OCI-M2 (cell line): ENCODE results near the gene WDR64.
"Not testable (repeated sequence)": the region's sequence is repeated elsewhere in the genome, so short reads cannot be mapped to it uniquely, and the experiment has no call there.

ENCODE experiments used
- DNase-seq: peaks from one replicate; lab custom pipeline; 2025; ENCODE audit not compliant: unreplicated experiment; lab: John Stamatoyannopoulos, UW

Gene WDR64

GRCh38 chr1:241787691-241788090 is 135.6 kb downstream of the WDR64 start:
- DNase-seq = no peak

- DNase-seq = no peak
Measured at GRCh38 chr1:241789061-241789460, 137.0 kb downstream of the WDR64 start.

GRCh38 chr1:241799416-241799815 is 147.3 kb downstream of the WDR64 start:
- DNase-seq = no peak

- DNase-seq = no peak
Measured at GRCh38 chr1:241800640-241801039, 148.6 kb downstream of the WDR64 start.

- no peak for DNase-seq
Measured at GRCh38 chr1:241802863-241803262, 150.8 kb downstream of the WDR64 start.

GRCh38 chr1:241804706-241805105 is 152.6 kb downstream of the WDR64 start:
- not testable (repeated sequence) for DNase-seq

GRCh38 chr1:241808265-241808664 is 156.2 kb downstream of the WDR64 start:
- DNase-seq = no peak

- DNase-seq = no peak
Measured at GRCh38 chr1:241810769-241811405, 158.8 kb downstream of the WDR64 start.

GRCh38 chr1:241813768-241814320 is 161.8 kb downstream of the WDR64 start:
- no peak for DNase-seq

GRCh38 chr1:241816008-241816407 is 163.9 kb downstream of the WDR64 start:
- DNase-seq = no peak

GRCh38 chr1:241817331-241817792 is 165.3 kb downstream of the WDR64 start:
- no peak for DNase-seq

GRCh38 chr1:241817956-241818612 is 166.0 kb downstream of the WDR64 start:
- DNase-seq = no peak

- DNase-seq = no peak
Measured at GRCh38 chr1:241819340-241819866, 167.3 kb downstream of the WDR64 start.

GRCh38 chr1:241821363-241821762 is 169.3 kb downstream of the WDR64 start:
- DNase-seq = no peak

GRCh38 chr1:241822846-241823245 is 170.8 kb downstream of the WDR64 start:
- DNase-seq = no peak

- no peak for DNase-seq
Measured at GRCh38 chr1:241823925-241824324, 171.8 kb downstream of the WDR64 start.

GRCh38 chr1:241825581-241825980 is 173.5 kb downstream of the WDR64 start:
- DNase-seq = no peak

GRCh38 chr1:241826613-241827012 is 174.5 kb downstream of the WDR64 start:
- not testable (repeated sequence) for DNase-seq

GRCh38 chr1:241827264-241827663 is 175.2 kb downstream of the WDR64 start:
- no peak for DNase-seq

- no peak for DNase-seq
Measured at GRCh38 chr1:241828463-241829021, 176.5 kb downstream of the WDR64 start.

GRCh38 chr1:241829468-241829867 is 177.4 kb downstream of the WDR64 start:
- no peak for DNase-seq
